Esophagus squamous epithelium (tissue), 4 donors: ENCODE results near the gene TUBD1.

Source experiments
- POLR2A ChIP-seq, 4 donors: fragments of 450-650 bp; IDR thresholded peaks; one replicate each; pipeline ENCODE4 v1.6.1; 2017; ENCODE audit warnings: antibody characterized with exemption in 4 of 4, mild to moderate bottlenecking in 4 of 4, moderate library complexity in 3 of 4
- TF ChIP-seq, protein P1 (sequence below), 6 experiments: fragments of 450-650 bp in 4 of 6; fragments of 200-600 bp in 2 of 6; sonication (generic) in 2 of 6; IDR thresholded peaks; one replicate each; pipeline ENCODE4 v1.5.1; 2016 to 2019; ENCODE audit warnings: antibody characterized with exemption in 6 of 6, mild to moderate bottlenecking in 4 of 6, moderate library complexity in 4 of 6

DNA sequence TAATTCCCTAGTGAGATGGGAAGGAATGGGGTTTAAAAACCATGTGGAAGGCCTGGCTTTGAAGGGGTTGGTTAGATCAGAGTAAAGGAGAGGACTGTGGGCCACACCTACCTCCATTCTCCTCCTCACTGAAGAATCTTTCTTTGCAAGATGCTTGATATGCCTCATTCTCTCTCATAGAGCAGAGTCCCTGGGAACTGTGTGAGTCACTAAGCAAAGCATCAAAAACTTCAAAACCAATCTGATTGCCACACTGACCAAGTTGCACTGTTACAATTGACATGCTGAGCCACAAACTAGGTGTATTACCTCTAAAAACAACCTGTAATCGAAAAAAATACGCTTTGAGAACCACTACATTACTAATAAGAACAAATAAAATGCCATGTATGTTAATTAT is 2.0 kb downstream of the TUBD1 start:
- TF ChIP-seq, protein P1, sequence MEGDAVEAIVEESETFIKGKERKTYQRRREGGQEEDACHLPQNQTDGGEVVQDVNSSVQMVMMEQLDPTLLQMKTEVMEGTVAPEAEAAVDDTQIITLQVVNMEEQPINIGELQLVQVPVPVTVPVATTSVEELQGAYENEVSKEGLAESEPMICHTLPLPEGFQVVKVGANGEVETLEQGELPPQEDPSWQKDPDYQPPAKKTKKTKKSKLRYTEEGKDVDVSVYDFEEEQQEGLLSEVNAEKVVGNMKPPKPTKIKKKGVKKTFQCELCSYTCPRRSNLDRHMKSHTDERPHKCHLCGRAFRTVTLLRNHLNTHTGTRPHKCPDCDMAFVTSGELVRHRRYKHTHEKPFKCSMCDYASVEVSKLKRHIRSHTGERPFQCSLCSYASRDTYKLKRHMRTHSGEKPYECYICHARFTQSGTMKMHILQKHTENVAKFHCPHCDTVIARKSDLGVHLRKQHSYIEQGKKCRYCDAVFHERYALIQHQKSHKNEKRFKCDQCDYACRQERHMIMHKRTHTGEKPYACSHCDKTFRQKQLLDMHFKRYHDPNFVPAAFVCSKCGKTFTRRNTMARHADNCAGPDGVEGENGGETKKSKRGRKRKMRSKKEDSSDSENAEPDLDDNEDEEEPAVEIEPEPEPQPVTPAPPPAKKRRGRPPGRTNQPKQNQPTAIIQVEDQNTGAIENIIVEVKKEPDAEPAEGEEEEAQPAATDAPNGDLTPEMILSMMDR (IDR thresholded peaks at IDR 0.05), result no peak
- TF ChIP-seq POLR2A (IDR thresholded peaks at IDR 0.05), result no peak
